Measurements from ENCODE around the gene STK10. TPM values are rescaled to one million over a fixed set of nuclear protein-coding genes. Genes with fewer than 3 reads are reported as not detected.

STK10 gene
- total and polyA plus RNA-seq, 2 donors (not counting 1 experiment from before 2014, with no cell fraction given) = 97.9 to 253 TPM

DNA sequence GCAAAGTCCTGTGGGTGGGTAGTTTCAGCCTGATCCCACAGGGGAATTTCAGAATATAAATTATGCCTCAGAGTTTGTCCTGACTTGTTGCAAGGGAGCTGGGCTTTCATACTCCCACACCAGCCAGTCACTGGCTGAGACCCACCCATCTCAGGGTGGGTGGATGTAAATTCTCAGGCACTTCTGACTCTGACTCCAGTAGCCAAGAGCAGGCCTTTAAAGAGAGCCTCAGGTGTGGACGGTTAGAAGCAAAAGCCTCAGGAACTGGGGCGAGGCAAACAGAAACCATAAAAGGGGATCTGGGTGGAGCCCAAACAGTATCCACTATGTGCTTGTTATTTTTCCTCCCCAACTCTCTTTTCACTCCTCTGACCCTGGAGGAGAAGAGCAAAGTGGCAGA, 153.0 kb downstream of the STK10 start:
- H3K9me3 ChIP-seq (ENCODE audit: control extremely low read depth in 1 of 3, control insufficient read depth in 2 of 3, insufficient read depth in 1 of 3, low read length in 2 of 3) = peaks cover 0 to 9% (median 3%) of the 10 kb centered on the region in 3 donors
- peaks cover 12% of the 10 kb centered on the region for H3K9me3 Mint-ChIP-seq (ENCODE audit: insufficient read depth)
- ChIA-PET POLR2A (no interaction called here), CTCF (interaction anchor here (4.1 kb wide), 1 partner anchor 123 kb away, joined by 41 read pairs; no protein-coding TSS in a partner anchor)
- H4K20me1 ChIP-seq (ENCODE audit: control insufficient read depth, insufficient read depth, low read length, poor library complexity, severe bottlenecking) = no peaks in the 10 kb centered on the region
- H3K27ac Mint-ChIP-seq = peak overlapping the region; percentile 50
- peak overlapping the region; percentile 65 for H3K4me2 ChIP-seq (replicated peaks; ENCODE audit: low read depth, low read length, poor library complexity, severe bottlenecking)
- peaks cover 12 to 15% of the 10 kb centered on the region in 2 donors for H3K4me1 ChIP-seq (ENCODE audit: control insufficient read depth in 2 of 2, insufficient read depth in 2 of 2, low read length in 2 of 2)
- peak overlapping the region in 1 of 2 donors; percentile 61 for H3K27ac ChIP-seq (ENCODE audit: low read length in 2 of 2)
- H2AFZ ChIP-seq (ENCODE audit: insufficient read depth, low read depth, low read length, poor library complexity, severe bottlenecking) = peak overlapping the region; percentile 62
- peaks cover 3% of the 10 kb centered on the region for H3K79me2 ChIP-seq (ENCODE audit: control insufficient read depth, insufficient read depth, low read length)
- peak; percentile 63 for ATAC-seq (ENCODE audit: low read depth)
- no peaks in the 10 kb centered on the region for H3K27me3 ChIP-seq (replicated peaks in 1 of 4; ENCODE audit: control extremely low read depth in 1 of 4, control insufficient read depth in 3 of 4, insufficient read depth in 4 of 4, low read length in 3 of 4)
- H3K4me3 Mint-ChIP-seq = peak overlapping the region; percentile 15
- H3K4me1 Mint-ChIP-seq = peaks cover 15% of the 10 kb centered on the region
- intact Hi-C loops (cut with micrococcal nuclease) = no loop called here
- peak overlapping the region in 1 of 5 experiments; percentile 26 for H3K4me3 ChIP-seq (ENCODE audit: control extremely low read depth in 1 of 5, extremely low read depth in 1 of 5, insufficient read depth in 1 of 5, low read depth in 2 of 5, low read length in 4 of 5)
- no peak for TF ChIP-seq EZH2 (IDR thresholded peaks at IDR 0.05; ENCODE audit: borderline replicate concordance, insufficient read depth, low read depth, low read length, poor library complexity, severe bottlenecking)
- TF ChIP-seq, protein P1, sequence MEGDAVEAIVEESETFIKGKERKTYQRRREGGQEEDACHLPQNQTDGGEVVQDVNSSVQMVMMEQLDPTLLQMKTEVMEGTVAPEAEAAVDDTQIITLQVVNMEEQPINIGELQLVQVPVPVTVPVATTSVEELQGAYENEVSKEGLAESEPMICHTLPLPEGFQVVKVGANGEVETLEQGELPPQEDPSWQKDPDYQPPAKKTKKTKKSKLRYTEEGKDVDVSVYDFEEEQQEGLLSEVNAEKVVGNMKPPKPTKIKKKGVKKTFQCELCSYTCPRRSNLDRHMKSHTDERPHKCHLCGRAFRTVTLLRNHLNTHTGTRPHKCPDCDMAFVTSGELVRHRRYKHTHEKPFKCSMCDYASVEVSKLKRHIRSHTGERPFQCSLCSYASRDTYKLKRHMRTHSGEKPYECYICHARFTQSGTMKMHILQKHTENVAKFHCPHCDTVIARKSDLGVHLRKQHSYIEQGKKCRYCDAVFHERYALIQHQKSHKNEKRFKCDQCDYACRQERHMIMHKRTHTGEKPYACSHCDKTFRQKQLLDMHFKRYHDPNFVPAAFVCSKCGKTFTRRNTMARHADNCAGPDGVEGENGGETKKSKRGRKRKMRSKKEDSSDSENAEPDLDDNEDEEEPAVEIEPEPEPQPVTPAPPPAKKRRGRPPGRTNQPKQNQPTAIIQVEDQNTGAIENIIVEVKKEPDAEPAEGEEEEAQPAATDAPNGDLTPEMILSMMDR (IDR thresholded peaks at IDR 0.05) = no peak
- WGBS (ENCODE audit: insufficient coverage) = 0% methylated on average over 1 of the region's 2 CpGs
- no peaks in the 10 kb centered on the region for H3K36me3 ChIP-seq (replicated peaks in 1 of 2; ENCODE audit: control extremely low read depth in 1 of 2, control insufficient read depth in 1 of 2, extremely low read depth in 1 of 2, insufficient read depth in 2 of 2, low read length in 1 of 2)
- DNase-seq = peak; percentile 45
- H3K27me3 Mint-ChIP-seq = no peaks in the 10 kb centered on the region
- peak overlapping the region; percentile 37 for H3K9ac ChIP-seq (ENCODE audit: low read length)

DNA sequence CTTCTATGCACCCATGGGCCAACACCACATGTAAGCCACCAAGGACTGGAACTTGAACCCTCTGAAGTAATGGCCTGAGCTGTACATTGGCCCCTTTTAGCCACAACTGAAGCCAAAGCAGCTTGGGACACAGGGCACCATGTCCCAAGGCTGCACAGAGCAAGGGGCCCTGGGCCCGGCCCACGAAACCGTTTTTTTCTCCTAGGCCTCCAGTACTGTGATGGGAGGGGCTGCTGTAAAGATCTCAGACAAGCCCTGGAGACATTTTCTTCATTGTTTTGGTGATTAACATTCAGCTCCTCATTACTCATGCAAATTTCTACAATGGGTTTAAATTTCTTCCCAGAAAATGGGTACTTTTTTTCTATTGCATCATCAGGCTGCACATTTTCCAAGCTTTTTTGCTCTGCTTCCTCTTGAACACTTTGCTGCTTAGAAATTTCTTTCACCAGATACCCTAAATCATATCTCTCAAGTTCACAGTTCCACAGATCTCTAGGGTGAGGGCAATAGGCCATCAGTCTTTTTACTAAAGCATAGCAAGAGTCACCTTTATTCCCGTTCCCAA, 156.0 kb downstream of the STK10 start:
- no peaks in the 10 kb centered on the region for H3K36me3 ChIP-seq (replicated peaks in 1 of 2; ENCODE audit: control extremely low read depth in 1 of 2, control insufficient read depth in 1 of 2, extremely low read depth in 1 of 2, insufficient read depth in 2 of 2, low read length in 1 of 2)
- H3K4me1 ChIP-seq (ENCODE audit: control insufficient read depth in 2 of 2, insufficient read depth in 2 of 2, low read length in 2 of 2) = peaks cover 12% of the 10 kb centered on the region in 2 donors
- CTCF ChIA-PET = no interaction called here
- peaks cover 3% of the 10 kb centered on the region for H3K79me2 ChIP-seq (ENCODE audit: control insufficient read depth, insufficient read depth, low read length)
- ATAC-seq (ENCODE audit: low read depth) = no peak
- H2AFZ ChIP-seq (ENCODE audit: insufficient read depth, low read depth, low read length, poor library complexity, severe bottlenecking) = no peak overlapping the region
- Mint-ChIP-seq H3K27me3 (no peaks in the 10 kb centered on the region), H3K4me3 (no peak overlapping the region), H3K27ac (no peak overlapping the region), H3K9me3 (ENCODE audit: insufficient read depth) (peaks cover 9% of the 10 kb centered on the region), H3K4me1 (peaks cover 16% of the 10 kb centered on the region)
- H3K27ac ChIP-seq (ENCODE audit: low read length in 2 of 2) = no peak overlapping the region
- TF ChIP-seq, protein P1 (IDR thresholded peaks at IDR 0.05) = no peak
- no peak for TF ChIP-seq EZH2 (IDR thresholded peaks at IDR 0.05; ENCODE audit: borderline replicate concordance, insufficient read depth, low read depth, low read length, poor library complexity, severe bottlenecking)
- intact Hi-C loops (cut with micrococcal nuclease) = no loop called here
- H3K4me3 ChIP-seq (ENCODE audit: control extremely low read depth in 1 of 5, extremely low read depth in 1 of 5, insufficient read depth in 1 of 5, low read depth in 2 of 5, low read length in 4 of 5) = no peak overlapping the region
- no peak overlapping the region for H3K9ac ChIP-seq (ENCODE audit: low read length)
- H4K20me1 ChIP-seq (ENCODE audit: control insufficient read depth, insufficient read depth, low read length, poor library complexity, severe bottlenecking) = no peaks in the 10 kb centered on the region
- H3K27me3 ChIP-seq (replicated peaks in 1 of 4; ENCODE audit: control extremely low read depth in 1 of 4, control insufficient read depth in 3 of 4, insufficient read depth in 4 of 4, low read length in 3 of 4) = no peaks in the 10 kb centered on the region
- DNase-seq = no peak
- peaks cover 0 to 9% (median 3%) of the 10 kb centered on the region in 3 donors for H3K9me3 ChIP-seq (ENCODE audit: control extremely low read depth in 1 of 3, control insufficient read depth in 2 of 3, insufficient read depth in 1 of 3, low read length in 2 of 3)
- H3K4me2 ChIP-seq (replicated peaks; ENCODE audit: low read depth, low read length, poor library complexity, severe bottlenecking) = no peak overlapping the region
- POLR2A ChIA-PET = no interaction called here
- WGBS (ENCODE audit: insufficient coverage) = 100% methylated on average over 3 of the region's 4 CpGs
